NT2/D1 (cell line): ENCODE results near the gene CPN2.

Experiments
- SUZ12 ChIP-seq: IDR thresholded peaks from 2 replicates; pipeline ENCODE4 v1.6.1; 2011; ENCODE audit not compliant: insufficient read length, insufficient read depth; ENCODE audit errors: extremely low read depth
- YY1 ChIP-seq: IDR thresholded peaks from 2 replicates; pipeline ENCODE4 v1.6.1; 2011; ENCODE audit not compliant: insufficient read length, insufficient read depth
- ZNF274 ChIP-seq: IDR thresholded peaks from 2 replicates; pipeline ENCODE4 v1.6.1; 2011; ENCODE audit warnings: mild to moderate bottlenecking, low read depth, low read length

DNA sequence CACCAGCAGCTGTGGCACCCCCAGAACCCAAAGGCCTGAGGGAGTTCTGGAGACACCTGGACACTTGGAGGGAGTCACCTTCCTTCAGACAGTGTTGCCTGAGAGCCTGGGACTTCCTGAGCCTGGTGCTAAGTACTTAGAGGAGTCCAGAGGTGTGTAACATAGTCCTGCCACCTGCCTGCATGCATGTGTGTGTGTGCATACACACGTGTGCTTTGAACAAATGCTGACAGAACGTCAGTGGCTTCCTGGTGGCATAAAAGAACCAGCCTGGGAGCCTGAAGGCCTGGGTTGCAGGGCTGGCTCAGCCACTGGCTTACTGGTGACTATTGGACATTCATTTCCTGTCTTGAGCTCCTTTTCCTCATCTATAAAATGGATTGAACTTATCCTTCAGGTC, 3.2 kb upstream of the CPN2 start:
- TF ChIP-seq YY1 (no peak), ZNF274 (no peak), SUZ12 (no peak)
